D341Med (cell line): ENCODE measurements around the gene ASXL3.
A peak's percentile ranks its signal among the peaks of the same experiment; 100 is the strongest.

Source experiments
- DNase-seq: peaks from one replicate; pipeline ENCODE4 v3.0.0; 2012; ENCODE audit warnings: low spot score

ASXL3 gene

DNA sequence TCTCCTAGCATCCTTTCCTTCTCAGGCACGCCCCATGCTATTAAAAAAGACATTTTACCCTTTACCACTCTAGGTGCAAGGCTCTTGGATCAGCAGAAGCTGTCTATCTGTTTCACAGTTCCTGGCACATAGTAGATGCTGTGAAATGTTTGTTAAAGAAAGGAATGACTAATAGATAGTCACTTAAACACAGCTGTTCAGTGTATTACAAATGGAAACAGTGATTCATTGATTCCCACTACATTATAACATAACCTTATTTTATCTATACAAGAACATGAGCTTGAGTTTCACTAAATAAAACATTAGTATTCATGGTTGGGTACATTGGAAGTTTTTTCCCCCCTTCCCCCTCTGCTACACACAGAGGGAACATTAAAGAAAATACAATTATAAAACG, 142.1 kb downstream of the ASXL3 start:
- DNase-seq: no peak

DNA sequence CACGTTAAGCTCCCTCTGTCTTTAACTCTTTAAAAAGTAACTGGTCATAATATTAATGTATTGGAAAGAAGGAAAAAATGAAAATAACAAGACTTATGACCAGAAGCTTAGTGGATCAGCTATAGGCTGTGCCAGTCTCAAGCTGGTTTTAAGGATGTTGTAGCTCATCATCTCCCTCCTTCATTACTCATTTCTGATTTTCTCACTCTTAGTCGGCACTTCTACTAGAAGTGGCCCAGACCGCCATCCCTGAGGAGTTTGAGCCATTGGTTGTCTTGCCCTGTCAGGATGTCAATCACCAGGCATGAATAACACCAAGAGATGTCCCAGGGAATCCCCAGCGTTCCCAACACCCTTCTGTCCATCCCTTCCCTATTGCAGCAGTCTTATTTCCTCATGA, 151.5 kb downstream of the ASXL3 start:
- no peak for DNase-seq

- no peak for DNase-seq
Observed at GRCh38 chr18:33733376-33733775, 155.4 kb downstream of the ASXL3 start.

DNA sequence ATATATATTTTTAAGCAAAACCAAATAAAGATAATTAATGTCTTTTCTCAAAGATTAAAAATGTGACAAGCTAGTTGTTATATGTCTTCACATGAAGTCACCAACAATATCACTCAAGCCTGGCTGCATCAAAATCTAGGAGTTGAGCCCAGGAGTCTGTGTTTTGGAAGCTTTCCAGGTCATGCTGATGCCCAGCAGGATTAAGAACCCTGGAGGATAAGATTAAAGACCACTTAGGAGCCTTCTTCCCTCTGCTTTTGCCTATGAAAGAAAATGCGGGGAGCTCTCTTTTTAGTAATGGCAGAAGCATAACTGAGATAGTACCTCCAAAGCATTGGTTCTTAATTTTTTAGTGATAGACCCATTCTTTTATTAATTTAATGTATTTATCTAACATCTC, 157.4 kb downstream of the ASXL3 start:
- peak; percentile 54 for DNase-seq

GRCh38 chr18:33741760-33742159, 163.7 kb downstream of the ASXL3 start:
- DNase-seq: no peak

- no peak for DNase-seq
Observed at GRCh38 chr18:33744032-33744697, 166.1 kb downstream of the ASXL3 start.

- DNase-seq: no peak
Observed at GRCh38 chr18:33745151-33745795, 167.3 kb downstream of the ASXL3 start.

DNA sequence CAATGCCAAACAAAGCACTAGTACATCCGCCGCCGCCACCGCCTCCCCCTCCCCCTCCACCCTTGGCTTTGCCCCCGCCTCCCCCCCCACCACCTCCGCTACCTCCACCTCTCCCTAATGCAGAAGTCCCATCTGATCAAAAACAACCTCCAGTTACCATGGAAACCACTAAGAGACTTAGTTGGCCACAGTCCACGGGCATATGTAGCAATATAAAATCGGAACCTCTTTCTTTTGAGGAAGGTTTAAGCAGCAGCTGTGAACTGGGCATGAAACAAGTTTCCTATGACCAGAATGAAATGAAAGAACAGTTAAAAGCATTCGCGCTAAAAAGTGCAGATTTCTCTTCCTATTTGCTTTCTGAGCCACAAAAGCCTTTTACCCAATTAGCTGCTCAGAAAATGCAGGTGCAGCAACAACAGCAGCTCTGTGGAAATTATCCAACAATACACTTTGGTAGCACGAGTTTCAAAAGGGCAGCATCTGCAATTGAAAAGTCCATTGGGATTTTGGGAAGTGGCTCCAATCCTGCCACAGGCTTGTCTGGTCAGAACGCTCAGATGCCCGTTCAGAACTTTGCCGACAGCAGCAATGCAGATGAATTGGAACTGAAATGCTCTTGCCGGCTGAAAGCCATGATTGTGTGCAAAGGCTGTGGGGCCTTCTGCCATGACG, 168.0 kb downstream of the ASXL3 start:
- no peak for DNase-seq

- DNase-seq: no peak
Observed at GRCh38 chr18:33749834-33750233, 171.8 kb downstream of the ASXL3 start.

- no peak for DNase-seq
Observed at GRCh38 chr18:33750366-33750765, 172.3 kb downstream of the ASXL3 start.

GRCh38 chr18:33751613-33752221, 173.7 kb downstream of the ASXL3 start:
- no peak for DNase-seq

DNA sequence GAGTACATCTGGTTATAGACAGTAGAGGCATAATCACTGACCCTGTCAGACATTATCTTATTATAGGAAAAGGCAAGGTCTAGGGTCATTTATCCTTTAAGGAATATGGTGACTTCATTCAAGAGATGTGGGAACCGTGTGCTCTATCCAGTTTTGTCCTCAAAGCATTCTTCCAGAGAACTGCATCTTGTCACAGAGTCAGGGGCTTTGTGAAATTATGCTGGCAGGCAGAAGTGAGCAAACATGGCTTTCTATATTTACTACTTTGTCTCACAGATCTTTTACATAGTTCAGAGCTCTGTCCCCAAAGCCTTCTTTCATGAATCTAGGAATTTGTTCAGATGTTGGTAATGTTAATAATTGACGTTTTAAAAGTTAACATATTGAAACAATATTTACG, 177.4 kb downstream of the ASXL3 start:
- DNase-seq: no peak

DNA sequence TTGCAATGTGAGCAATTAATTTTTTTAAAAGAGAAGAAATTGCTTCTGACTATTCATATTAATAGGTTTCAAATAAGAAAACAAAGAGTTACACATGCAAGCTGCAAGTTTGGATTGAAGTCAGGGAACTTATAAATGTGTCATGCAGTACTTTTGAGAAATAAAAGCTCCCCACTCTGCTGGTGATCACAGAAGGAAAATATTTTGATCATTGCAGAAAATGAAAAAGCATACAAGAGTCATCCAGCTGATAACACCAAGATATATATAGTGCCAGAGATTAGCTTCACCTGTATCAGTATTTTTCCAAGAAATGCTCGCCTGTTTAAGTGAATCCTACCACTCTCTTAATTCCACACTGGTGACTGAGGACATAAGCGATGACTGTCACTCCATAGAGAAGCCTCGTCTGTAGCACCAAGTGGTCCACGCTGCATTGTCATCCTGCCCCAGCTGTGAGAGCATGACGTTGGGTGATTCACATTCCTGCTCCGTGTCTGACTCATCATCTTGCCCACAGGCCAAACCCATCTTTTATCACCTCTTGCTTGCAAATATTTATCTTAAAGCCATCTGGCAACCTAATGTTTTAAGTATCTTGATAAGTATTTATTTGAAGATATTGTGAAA, 178.0 kb downstream of the ASXL3 start:
- DNase-seq: no peak

DNA sequence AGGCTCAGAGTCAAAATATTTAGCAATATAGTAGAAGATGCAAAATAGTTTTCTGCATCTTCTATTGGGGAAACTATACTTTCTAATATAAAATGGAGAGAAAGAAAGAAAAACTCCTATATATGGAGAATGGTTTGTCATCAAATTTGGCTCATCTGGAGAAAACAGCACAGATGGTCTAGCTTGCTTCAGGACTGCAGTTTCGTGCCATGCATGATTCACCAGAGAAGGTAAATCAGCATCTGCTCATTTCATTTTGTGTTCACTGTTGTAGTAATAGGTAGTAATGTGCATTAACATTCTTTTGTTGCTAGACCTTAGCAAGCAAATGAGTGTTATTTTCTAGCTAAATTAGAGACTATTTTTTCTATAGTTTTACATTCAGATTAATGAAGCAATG, 179.0 kb downstream of the ASXL3 start:
- DNase-seq: no peak

DNA sequence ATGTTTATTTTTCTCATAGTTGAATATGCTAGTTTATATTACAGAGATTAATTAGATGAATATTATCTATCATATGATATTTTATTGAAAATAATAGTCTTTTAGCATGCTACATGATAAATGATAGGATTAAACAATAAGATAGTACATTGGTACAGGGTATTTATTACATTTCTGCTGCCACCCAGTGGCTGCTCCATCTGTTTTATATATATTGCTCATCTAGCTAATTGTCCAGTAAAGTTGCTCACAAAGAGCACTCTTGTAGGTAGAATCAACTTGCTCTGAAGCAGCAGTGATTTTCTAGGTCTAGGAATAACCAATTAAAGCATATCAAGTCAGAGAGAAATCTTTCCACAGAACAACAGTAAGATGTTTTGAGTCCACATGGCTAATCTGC, 183.3 kb downstream of the ASXL3 start:
- peak; percentile 51 for DNase-seq

GRCh38 chr18:33781429-33781828, 203.4 kb downstream of the ASXL3 start:
- no peak for DNase-seq
